ENCODE measurements around the gene VWA2.

The VWA2 gene

DNA sequence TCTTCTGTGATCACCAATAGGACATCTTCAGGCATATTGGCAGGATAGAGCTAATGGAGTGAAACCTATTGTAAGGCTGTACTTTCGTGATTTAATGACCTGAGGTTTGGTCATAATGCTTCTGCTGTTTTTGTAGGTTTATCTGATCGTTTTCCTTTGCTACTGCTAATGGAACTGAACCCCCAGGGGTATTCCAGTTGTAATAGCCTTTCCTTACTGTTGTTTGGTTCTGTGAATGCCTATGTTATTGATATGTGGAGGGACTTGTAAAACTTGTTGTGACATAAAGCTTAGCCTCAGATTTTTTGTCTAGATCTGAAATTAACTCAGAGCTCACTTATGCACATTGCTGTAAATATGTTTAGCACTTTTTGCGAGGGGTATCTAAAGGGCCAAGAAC is 10.9 kb upstream of the VWA2 start:
- H3K4me3 ChIP-seq (replicated peaks in 1 of 2; ENCODE audit: low read depth in 2 of 2, low read length in 2 of 2) = no peak overlapping the region
- TF ChIP-seq CTCF (IDR thresholded peaks at IDR 0.05; ENCODE audit: low read depth, low read length) = no peak
- no peak for DNase-seq (ENCODE audit: low read depth in 2 of 2)

DNA sequence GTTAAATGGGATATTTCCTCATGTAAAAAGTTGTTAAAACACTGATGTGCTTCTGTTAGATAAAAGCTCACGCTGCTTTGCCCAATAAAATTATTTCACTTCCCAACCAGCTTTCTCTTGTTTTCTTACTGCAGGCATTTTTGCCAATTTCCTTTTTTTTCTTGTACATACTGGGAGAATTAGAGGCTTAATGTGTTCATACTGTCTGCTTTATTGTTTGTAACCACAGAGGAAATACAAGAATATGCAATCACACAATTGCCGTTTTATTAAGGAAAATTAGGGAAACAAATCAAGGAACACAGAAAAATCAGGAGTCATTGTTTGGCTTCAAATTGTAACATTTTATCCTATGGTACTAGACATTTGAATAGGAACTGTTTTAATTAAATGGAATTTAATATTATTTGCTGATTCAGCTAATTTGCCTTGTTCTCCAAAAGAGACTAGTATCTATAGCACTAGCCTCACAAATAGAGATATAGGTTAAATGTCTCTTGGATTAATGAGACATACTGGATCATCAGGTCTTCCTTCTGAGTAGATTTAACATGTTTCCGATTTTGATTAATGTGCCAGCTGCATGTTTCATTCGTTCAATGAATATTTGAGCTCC is 6.4 kb upstream of the VWA2 start:
- H3K4me3 ChIP-seq (replicated peaks in 1 of 2; ENCODE audit: low read depth in 2 of 2, low read length in 2 of 2) = no peak overlapping the region
- no peak for DNase-seq (ENCODE audit: low read depth in 2 of 2)
- no peak for TF ChIP-seq CTCF (IDR thresholded peaks at IDR 0.05; ENCODE audit: low read depth, low read length)

DNA sequence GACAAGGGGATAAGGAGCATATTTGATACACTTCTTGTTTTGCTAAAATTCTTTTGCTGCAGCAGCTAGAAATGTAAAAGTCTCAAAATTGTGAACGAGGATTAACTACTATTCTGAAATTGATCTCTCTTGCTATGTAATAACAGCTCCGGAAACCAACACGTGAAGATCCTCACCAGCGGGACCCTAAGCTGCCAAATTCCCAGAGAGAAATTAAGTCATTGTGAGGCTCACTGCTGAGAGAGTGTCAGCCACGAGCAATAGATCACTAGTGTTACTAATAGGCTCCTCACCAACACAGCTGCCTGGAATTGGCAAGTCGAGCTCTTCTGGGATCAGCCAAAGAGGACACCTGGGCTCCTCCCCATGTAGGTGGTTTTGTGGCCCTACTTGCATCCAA is 5.6 kb upstream of the VWA2 start:
- H3K4me3 ChIP-seq (replicated peaks in 1 of 2; ENCODE audit: low read depth in 2 of 2, low read length in 2 of 2) = no peak overlapping the region
- no peak for DNase-seq (ENCODE audit: low read depth in 2 of 2)
- TF ChIP-seq CTCF (IDR thresholded peaks at IDR 0.05; ENCODE audit: low read depth, low read length) = no peak

DNA sequence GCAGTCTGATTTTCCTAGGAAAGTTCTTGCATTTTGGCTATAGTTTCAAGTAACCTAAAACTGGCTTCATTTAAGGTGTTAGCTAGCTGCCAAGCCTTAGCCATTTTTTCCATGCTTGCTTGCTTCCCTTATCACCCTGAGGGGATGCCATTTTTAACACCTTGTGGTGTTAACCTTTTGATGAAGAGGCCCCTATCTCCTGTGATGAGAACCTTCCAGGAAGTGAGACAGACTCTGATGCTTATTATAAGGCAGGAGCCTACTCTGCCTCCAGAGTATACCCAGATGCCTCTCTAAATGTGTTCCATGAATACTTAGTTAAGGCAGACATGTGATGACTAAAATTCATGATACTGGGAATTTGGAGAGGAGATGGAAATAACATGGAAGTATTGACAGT is 4.9 kb upstream of the VWA2 start:
- TF ChIP-seq CTCF (IDR thresholded peaks at IDR 0.05; ENCODE audit: low read depth, low read length) = no peak
- no peak overlapping the region for H3K4me3 ChIP-seq (replicated peaks in 1 of 2; ENCODE audit: low read depth in 2 of 2, low read length in 2 of 2)
- no peak for DNase-seq (ENCODE audit: low read depth in 2 of 2)

DNA sequence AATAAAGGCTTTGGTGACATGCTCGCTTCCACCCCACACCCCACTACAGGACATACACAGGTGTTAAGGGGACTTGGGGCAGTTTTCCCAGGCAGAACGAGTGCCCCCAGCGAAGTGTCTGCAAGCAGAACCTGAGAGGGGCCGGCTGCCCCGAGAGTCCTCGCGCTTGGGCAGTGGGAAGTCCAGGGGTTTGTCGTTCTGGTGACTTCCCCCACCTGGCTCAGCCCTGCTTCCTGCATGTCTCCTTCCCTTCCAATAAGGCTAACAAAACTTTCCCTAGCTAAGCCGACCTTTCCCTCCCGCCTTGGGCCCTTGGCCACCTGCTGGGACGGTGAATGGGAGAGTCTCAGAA is 916 bp downstream of the VWA2 start:
- H3K4me3 ChIP-seq (replicated peaks in 1 of 2; ENCODE audit: low read depth in 2 of 2, low read length in 2 of 2) = no peak overlapping the region
- DNase-seq (ENCODE audit: low read depth in 2 of 2) = no peak
- no peak for TF ChIP-seq CTCF (IDR thresholded peaks at IDR 0.05; ENCODE audit: low read depth, low read length)

GRCh38 chr10:114242235-114242634 is 3.2 kb downstream of the VWA2 start:
- DNase-seq (ENCODE audit: low read depth in 2 of 2) = no peak
- TF ChIP-seq CTCF (IDR thresholded peaks at IDR 0.05; ENCODE audit: low read depth, low read length) = no peak
- no peak overlapping the region for H3K4me3 ChIP-seq (replicated peaks in 1 of 2; ENCODE audit: low read depth in 2 of 2, low read length in 2 of 2)

DNA sequence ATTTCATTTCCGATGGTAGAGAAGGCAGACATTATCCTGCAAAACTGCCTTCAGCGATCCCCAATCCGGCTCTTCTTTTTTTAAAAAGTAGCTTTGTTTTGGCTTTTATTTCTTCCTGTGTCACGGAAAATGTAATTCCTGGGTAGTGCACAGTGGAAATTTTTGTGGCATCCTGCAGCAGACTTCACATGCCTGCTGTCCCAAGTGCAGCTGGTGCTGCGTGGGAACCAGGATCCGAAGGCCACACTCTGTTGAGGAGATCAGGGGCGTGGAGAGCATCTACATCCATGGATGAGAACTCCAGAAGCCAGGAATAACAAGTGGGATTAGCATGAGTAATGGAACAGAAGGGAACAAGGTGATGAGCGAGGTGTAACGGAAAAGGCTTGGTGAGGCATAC is 4.6 kb downstream of the VWA2 start:
- no peak overlapping the region for H3K4me3 ChIP-seq (replicated peaks in 1 of 2; ENCODE audit: low read depth in 2 of 2, low read length in 2 of 2)
- no peak for DNase-seq (ENCODE audit: low read depth in 2 of 2)
- TF ChIP-seq CTCF (IDR thresholded peaks at IDR 0.05; ENCODE audit: low read depth, low read length) = no peak

All from cardiac fibroblast (primary cell).